HepG2 (cell line): ENCODE measurements around the gene KRTAP10-6. TPM values are rescaled to one million over a fixed set of nuclear protein-coding genes. Genes with fewer than 3 reads are reported as not detected.

Experiments used
- ATAC-seq: fragments of 200-7000 bp; cut with Tn5 transposase; 3 replicates; pipeline ENCODE4 v1.9.1; 2020; ENCODE audit warnings: mild to moderate bottlenecking, moderate library complexity
- BruUV-seq: library from RNA; stranded (reverse); fragments of 400-500 nt; replicated peaks from 2 replicates; lab custom pipeline; 2021; lab: Mats Ljungman, UMichigan
- CTCF ChIA-PET: fragments of 300-600 bp; formaldehyde crosslinking; extraction: SDS; loops from one replicate; lab custom pipeline; 2021; ENCODE audit warnings: low total read pairs, inconsistent platforms, low intra/inter-chr PET ratio; lab: Yijun Ruan, JAX
- POLR2A ChIA-PET: fragments of 350-600 bp; sonication (Branson Sonifier 250); formaldehyde crosslinking; loops from one replicate; lab custom pipeline; 2020; ENCODE audit warnings: antibody characterized with exemption, inconsistent platforms; lab: Yijun Ruan, JAX
- DNase-seq: peaks from one replicate; pipeline ENCODE4 v3.0.0-alpha.2; 2015; ENCODE audit warnings: low spot score
- FAIRE-seq: peaks from 3 replicates; lab custom pipeline; 2011; peaks lifted over from hg19 to GRCh38; lab: Jason Lieb, UNC
- H2AFZ ChIP-seq: one replicate; pipeline ENCODE4 v1.6.1; 2011; ENCODE audit warnings: low read length, inconsistent platforms
- H3K27ac ChIP-seq: fragments of 300-600 bp; 3 replicates; pipeline ENCODE4 v1.8.0; 2011; ENCODE audit warnings: mixed run types, mild to moderate bottlenecking, mixed read lengths, low read length, inconsistent platforms; ENCODE audit not compliant: insufficient read depth; ENCODE audit errors: extremely low read length
- H3K27me3 ChIP-seq, 2 experiments: fragments of 200-600 bp in 1 of 2; 2 replicates in 1 of 2; 3 replicates in 1 of 2; pipeline versions ENCODE4 v1.6.0 to v1.8.0; 2011; ENCODE audit warnings: low read length in 2 of 2, mild to moderate bottlenecking in 2 of 2, moderate library complexity in 2 of 2, inconsistent platforms in 1 of 2; ENCODE audit not compliant: insufficient read depth in 2 of 2, control insufficient read depth in 1 of 2
- H3K36me3 ChIP-seq, 2 experiments: fragments of 200-600 bp in 1 of 2; replicated peaks in 1 of 2; 2 replicates in 1 of 2; 3 replicates in 1 of 2; pipeline versions ENCODE4 v1.5.1 to v1.8.0; 2011; ENCODE audit warnings: low read length in 2 of 2, inconsistent platforms in 1 of 2; ENCODE audit not compliant: insufficient read depth in 2 of 2, control insufficient read depth in 1 of 2
- H3K4me1 ChIP-seq: 2 replicates; pipeline ENCODE4 v1.5.1; 2012; ENCODE audit warnings: low read length, inconsistent platforms; ENCODE audit not compliant: insufficient read depth
- H3K4me2 ChIP-seq: 2 replicates; pipeline ENCODE4 v1.6.0; 2011; ENCODE audit warnings: low read depth, low read length, inconsistent platforms
- H3K4me3 ChIP-seq, 3 experiments: fragments of 200-600 bp in 1 of 3; sonication (generic), shearing (Covaris generic) in 1 of 3; replicated peaks in 1 of 3; 2 replicates each; pipeline ENCODE4 v1.5.1; 2011 to 2016; ENCODE audit warnings: low read length in 3 of 3, inconsistent platforms in 2 of 3, low read depth in 2 of 3, mild to moderate bottlenecking in 2 of 3, control low read depth in 1 of 3, mixed read lengths in 1 of 3; ENCODE audit not compliant: insufficient read depth in 1 of 3
- H3K79me2 ChIP-seq: one replicate; pipeline ENCODE4 v1.6.1; 2011; ENCODE audit warnings: low read length, inconsistent platforms; ENCODE audit not compliant: insufficient read depth
- H3K9ac ChIP-seq: 2 replicates; pipeline ENCODE4 v1.6.0; 2011; ENCODE audit warnings: mild to moderate bottlenecking, low read depth, low read length, inconsistent platforms; ENCODE audit not compliant: insufficient read depth
- H3K9me3 ChIP-seq: 2 replicates; pipeline ENCODE4 v1.5.1; 2012; ENCODE audit warnings: mild to moderate bottlenecking, low read length
- H4K20me1 ChIP-seq: 2 replicates; pipeline ENCODE4 v1.6.0; 2011; ENCODE audit warnings: inconsistent platforms, mild to moderate bottlenecking, low read length, moderate library complexity; ENCODE audit not compliant: insufficient read depth
- HNRNPH1 ChIP-seq: fragments of 200-400 bp; formaldehyde crosslinking; optimal IDR thresholded peaks from 2 replicates; pipeline ENCODE3; 2017; ENCODE audit warnings: mild to moderate bottlenecking, low read depth, low read length
- PLRG1 ChIP-seq: fragments of 450-650 bp; conservative IDR thresholded peaks from 2 replicates; pipeline ENCODE4 v1.6.1; 2016
- PTBP1 ChIP-seq: fragments of 200-400 bp; formaldehyde crosslinking; IDR thresholded peaks from 2 replicates; pipeline ENCODE4 v1.6.1; 2018; ENCODE audit warnings: low read length, low read depth; ENCODE audit not compliant: poor library complexity, severe bottlenecking
- RELA ChIP-seq: sonication (generic); formaldehyde crosslinking; IDR thresholded peaks from 2 replicates; pipeline ENCODE4 v1.4.0; 2020; ENCODE audit warnings: missing genetic modification reagents
- TCF7L2 ChIP-seq: IDR thresholded peaks from 2 replicates; pipeline ENCODE4 v1.6.1; 2011; ENCODE audit warnings: mild to moderate bottlenecking, low read depth, low read length, moderate library complexity
- ZBTB1 ChIP-seq: sonication (generic); formaldehyde crosslinking; IDR thresholded peaks from 2 replicates; pipeline ENCODE4 v1.4.0; 2020; ENCODE audit warnings: missing genetic modification reagents, borderline replicate concordance
- ZC3H13 ChIP-seq: sonication (generic); formaldehyde crosslinking; IDR thresholded peaks from 2 replicates; pipeline ENCODE4 v1.8.1; 2023; ENCODE audit warnings: mild to moderate bottlenecking, missing genetic modification reagents, moderate library complexity
- ZFY ChIP-seq: sonication (generic); formaldehyde crosslinking; IDR thresholded peaks from 2 replicates; pipeline ENCODE4 v1.4.0; 2020; ENCODE audit warnings: missing genetic modification reagents
- WGBS: methylation state at CpG from one replicate; pipeline ENCODE4 v1.1.6; 2017; ENCODE audit warnings: low lambda C conversion rate; 5-methylcytosine and 5-hydroxymethylcytosine counted together
- in situ Hi-C: cut with HindIII; loops from 2 replicates; pipeline ENCODE4 v1.10.0; 2017; ENCODE audit warnings: low pct_unique_long_range_greater_than_20kb; ENCODE audit not compliant: extremely low pct_ligation_motif_present
- intact Hi-C: fragments of 100-400 bp; cut with micrococcal nuclease; formaldehyde crosslinking; loops from one replicate; pipeline ENCODE4 v1.10.0; 2022; ENCODE audit not compliant: unreplicated experiment
- polyA plus RNA-seq, 8 experiments: library from polyadenylated mRNA; depleted of rRNA in 3 of 8; stranded (reverse) in 7 of 8; unstranded in 1 of 8; fragments of >200 nt; fragmentation: Illumina TruSeq in 4 of 8; extraction: Trizol in 4 of 8; gene quantifications; 2 replicates each; pipeline versions ENCODE4 v1.2.1 to v1.2.3, GENCODE V29; 2011 to 2016; ENCODE audit warnings: low read depth in 4 of 8, missing spikeins in 1 of 8, mixed read lengths in 1 of 8; ENCODE audit not compliant: insufficient read depth in 1 of 8
- total RNA-seq, 5 experiments: library from RNA; depleted of rRNA; stranded (reverse); fragments of >200 nt; fragmentation: Illumina TruSeq; extraction: Trizol; gene quantifications; 2 replicates each; pipeline ENCODE4 v1.2.3, GENCODE V29; 2016; ENCODE audit warnings: low read depth in 1 of 5
- TF ChIP-seq, protein P1 (sequence below): sonication (generic); formaldehyde crosslinking; IDR thresholded peaks from 2 replicates; pipeline ENCODE4 v1.8.1; 2023; ENCODE audit warnings: mild to moderate bottlenecking, missing genetic modification reagents, borderline replicate concordance
- TF ChIP-seq, protein P2 (sequence below): sonication (generic); formaldehyde crosslinking; IDR thresholded peaks from 2 replicates; pipeline ENCODE4 v1.4.0; 2020; ENCODE audit warnings: missing genetic modification reagents; ENCODE audit errors: not compliant biosample characterization

Gene KRTAP10-6
- total and polyA plus RNA-seq, 2 of the 13 experiments (the other 11 are each of a cell fraction or from before 2014, with no cell fraction given) = not detected

DNA sequence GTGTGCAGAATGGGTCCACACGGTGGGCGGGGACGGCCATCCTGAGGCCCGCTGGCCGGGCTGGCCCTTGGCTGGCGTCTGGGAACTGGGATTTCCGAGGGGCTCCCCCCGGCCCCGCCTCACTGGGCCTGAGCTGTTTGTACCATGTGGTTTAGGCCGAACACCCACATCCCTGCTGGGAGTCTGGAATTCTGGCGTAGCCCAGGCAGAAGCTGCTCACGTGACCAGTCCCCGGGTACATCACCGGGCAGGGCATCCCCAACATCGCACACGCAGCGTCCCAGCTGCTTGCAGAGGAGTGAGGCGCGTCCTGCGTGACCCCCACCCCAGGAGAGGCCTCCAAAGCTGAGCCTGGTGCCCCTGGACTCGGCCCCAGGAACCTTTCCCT, 10.2 kb upstream of the KRTAP10-6 start:
- H3K4me3 ChIP-seq = no peak overlapping the region
- no peak overlapping the region for H3K4me2 ChIP-seq
- no CpG with 5 or more reads among the region's 21 CpGs for WGBS
- H2AFZ ChIP-seq = no peak overlapping the region
- H3K27me3 ChIP-seq = peaks cover 0 to 1% of the 10 kb centered on the region in 2 experiments; a peak in 1 of 5 replicates
- CTCF ChIA-PET = no interaction called here
- no peaks in the 10 kb centered on the region for H3K36me3 ChIP-seq
- TF ChIP-seq PLRG1 = no peak
- no peak for TF ChIP-seq ZFY (CRISPR knock-in tag)
- no peak for TF ChIP-seq PTBP1
- TF ChIP-seq ZBTB1 (CRISPR knock-in tag) = no peak
- TF ChIP-seq ZC3H13 (CRISPR knock-in tag) = no peak
- TF ChIP-seq TCF7L2 = no peak
- TF ChIP-seq, protein P1, sequence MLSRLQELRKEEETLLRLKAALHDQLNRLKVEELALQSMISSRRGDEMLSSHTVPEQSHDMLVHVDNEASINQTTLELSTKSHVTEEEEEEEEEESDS (CRISPR knock-in tag) = no peak
- TF ChIP-seq RELA (CRISPR knock-in tag) = no peak
- no peak for TF ChIP-seq HNRNPH1
- TF ChIP-seq, protein P2, sequence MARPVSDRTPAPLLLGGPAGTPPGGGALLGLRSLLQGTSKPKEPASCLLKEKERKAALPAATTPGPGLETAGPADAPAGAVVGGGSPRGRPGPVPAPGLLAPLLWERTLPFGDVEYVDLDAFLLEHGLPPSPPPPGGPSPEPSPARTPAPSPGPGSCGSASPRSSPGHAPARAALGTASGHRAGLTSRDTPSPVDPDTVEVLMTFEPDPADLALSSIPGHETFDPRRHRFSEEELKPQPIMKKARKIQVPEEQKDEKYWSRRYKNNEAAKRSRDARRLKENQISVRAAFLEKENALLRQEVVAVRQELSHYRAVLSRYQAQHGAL (CRISPR knock-in tag) = no peak
- H3K4me1 ChIP-seq = no peaks in the 10 kb centered on the region
- POLR2A ChIA-PET = no interaction called here
- BruUV-seq = no TSS peak
- FAIRE-seq = no peak
- DNase-seq = no peak
- ATAC-seq = no peak; the same call in 2 of the 3 replicates
- H3K9me3 ChIP-seq = no peaks in the 10 kb centered on the region
- intact Hi-C loops (no loop called here), in situ Hi-C loops (no loop called here)
- no peaks in the 10 kb centered on the region for H4K20me1 ChIP-seq
- H3K27ac ChIP-seq = no peak overlapping the region
- H3K79me2 ChIP-seq = no peaks in the 10 kb centered on the region
- no peak overlapping the region for H3K9ac ChIP-seq
